Right lobe of liver (tissue), 6 donors: Measurements from ENCODE around the gene CLHC1. TPM values are rescaled to one million over a fixed set of nuclear protein-coding genes. Genes with fewer than 3 reads are reported as not detected.
"Not testable (repeated sequence)": the region's sequence is repeated elsewhere in the genome, so short reads cannot be mapped to it uniquely, and the experiment has no call there.

Source experiments
- ATAC-seq, 4 donors: fragments of 200-7000 bp; cut with Tn5 transposase; one replicate each; pipeline ENCODE4 v1.9.1; 2020; ENCODE audit warnings: mild to moderate bottlenecking in 4 of 4, moderate library complexity in 4 of 4
- DNase-seq, 3 donors: peaks; one replicate each; pipeline ENCODE4 v3.0.0-alpha.2; 2020
- H3K27ac ChIP-seq, 3 donors: fragments of 200-600 bp; one replicate each; pipeline ENCODE4 v1.8.0; 2022
- H3K27me3 ChIP-seq, 2 donors: fragments of 200-600 bp; one replicate each; pipeline ENCODE4 v1.8.0; 2022
- H3K36me3 ChIP-seq, 4 donors: fragments of 200-600 bp; sonication (generic) in 1 of 4; one replicate each; pipeline versions ENCODE4 v1.5.1 to v1.8.0; 2017 to 2022; ENCODE audit warnings: control low read depth in 1 of 4
- H3K4me1 ChIP-seq, 4 donors: fragments of 200-600 bp; sonication (generic) in 1 of 4; one replicate each; pipeline versions ENCODE4 v1.5.1 to v1.8.0; 2017 to 2022; ENCODE audit warnings: control low read depth in 1 of 4
- H3K4me3 ChIP-seq, 3 donors: fragments of 200-600 bp; one replicate each; pipeline ENCODE4 v1.8.0; 2022
- H3K9me3 ChIP-seq, 4 donors: fragments of 200-600 bp; sonication (generic) in 1 of 4; one replicate each; pipeline versions ENCODE4 v1.5.1 to v1.8.0; 2017 to 2022; ENCODE audit warnings: control low read depth in 1 of 4
- CTCF ChIP-seq, 4 donors: fragments of 200-600 bp in 3 of 4; fragments of 450-650 bp in 1 of 4; IDR thresholded peaks; one replicate each; pipeline versions ENCODE4 v1.5.1 to v1.8.0; 2016 to 2022; ENCODE audit warnings: antibody characterized with exemption in 4 of 4, mild to moderate bottlenecking in 2 of 4
- POLR2A ChIP-seq: fragments of 450-650 bp; IDR thresholded peaks from one replicate; pipeline ENCODE4 v1.6.1; 2017; ENCODE audit warnings: antibody characterized with exemption, mild to moderate bottlenecking
- WGBS: methylation state at CpG from one replicate; pipeline ENCODE4 v1.1.6; 2018; ENCODE audit warnings: low coverage, low lambda C conversion rate; ENCODE audit not compliant: insufficient coverage; ENCODE audit errors: missing lambda C conversion rate; 5-methylcytosine and 5-hydroxymethylcytosine counted together
- intact Hi-C, 2 donors: fragments of 100-400 bp; cut with DNase I; formaldehyde crosslinking; loops; one replicate each; pipeline versions ENCODE4 v1.11.2 to v1.14.1; 2022
- total RNA-seq, 6 experiments: library from RNA; depleted of rRNA in 2 of 6; stranded (reverse); fragments of >200 nt in 2 of 6; fragmentation: NEBNext Ultra II Directional in 3 of 6; extraction: Animal tissue kit (Norgen Biotek cat#: 25700) in 3 of 6; gene quantifications; one replicate each; pipeline versions ENCODE4 v1.1.0 to v1.2.4, GENCODE V29; 2016 to 2023
- donor health status: DM: no; HTN: yes; CAD: no.
- donor health status: DM: no; HTN: no; CAD: no.
- donor health status: DM: no; HTN: no; CAD: no.
- donor health status: DM: no; HTN: yes; CAD: no.
- donor health status: DM: no; HTN: yes; CAD: no.

CLHC1 gene
- total RNA-seq, 6 experiments from 2014 or later: 1.5 to 5.0 (median 3.7) TPM

- Histone ChIP-seq H3K9me3 (no peaks in the 10 kb centered on the region), H3K27ac (peak overlapping the region; percentile 71 to 85 (median 76)), H3K36me3 (peaks cover 0 to 21% (median 1%) of the 10 kb centered on the region in 4 donors), H3K4me3 (peak overlapping the region; percentile 51 to 81 (median 80)), H3K4me1 (peaks cover 0 to 11% (median 2%) of the 10 kb centered on the region in 4 donors), H3K27me3 (no peaks in the 10 kb centered on the region)
- DNase-seq: no peak
- ATAC-seq: peak in 2 of 4 donors; percentile 2 to 5
- TF ChIP-seq POLR2A (no peak), CTCF (IDR thresholded peaks at IDR 0.05) (no peak)
- 44% methylated on average over 7 of the region's 7 CpGs for WGBS
- intact Hi-C loops: no loop called here
Measured at GRCh38 chr2:55269645-55269990, 37.5 kb upstream of the CLHC1 start.

GRCh38 chr2:55268907-55269644 is 37.0 kb upstream of the CLHC1 start, which contains the start of gene MTIF2:
Gene MTIF2 (minus strand): TSS chr2:55269231. CDS start chr2:55263858, 5,373 bp downstream.
- TF ChIP-seq CTCF (IDR thresholded peaks at IDR 0.05) (peak; percentile 8 to 29 (median 14)), POLR2A (peak; percentile 79)
- peak; percentile 96 to 98 (median 97) for DNase-seq
- intact Hi-C loops: no loop called here
- peaks cover 0 to 11% (median 2%) of the 10 kb centered on the region in 4 donors for H3K4me1 ChIP-seq
- no peaks in the 10 kb centered on the region for H3K9me3 ChIP-seq
- H3K27ac ChIP-seq: peak within 1 kb of the TSS; percentile 71 to 85 (median 76)
- peak; percentile 99 to 100 (median 100) for ATAC-seq
- 0% methylated on average over 15 of the region's 43 CpGs for WGBS
- H3K4me3 ChIP-seq: peak within 1 kb of the TSS; percentile 51 to 81 (median 80)
- peaks cover 0 to 27% (median 3%) of the 10 kb centered on the region in 4 donors for H3K36me3 ChIP-seq
- no peaks in the 10 kb centered on the region for H3K27me3 ChIP-seq

GRCh38 chr2:55268288-55268906 is 36.3 kb upstream of the CLHC1 start:
- peak overlapping the region; percentile 51 to 81 (median 80) for H3K4me3 ChIP-seq
- TF ChIP-seq POLR2A (no peak), CTCF (IDR thresholded peaks at IDR 0.05) (no peak)
- intact Hi-C loops: no loop called here
- DNase-seq (no peak), ATAC-seq (peak in 1 of 4 donors; percentile 3)
- H3K27ac ChIP-seq: peak overlapping the region; percentile 71 to 85 (median 76)
- peaks cover 0 to 33% (median 5%) of the 10 kb centered on the region in 4 donors for H3K36me3 ChIP-seq
- H3K4me1 ChIP-seq: peaks cover 0 to 11% (median 2%) of the 10 kb centered on the region in 4 donors
- WGBS: 6% methylated on average over 13 of the region's 13 CpGs
- no peaks in the 10 kb centered on the region for H3K27me3 ChIP-seq
- no peaks in the 10 kb centered on the region for H3K9me3 ChIP-seq

GRCh38 chr2:55259586-55259985 is 27.5 kb upstream of the CLHC1 start:
- H3K27me3 ChIP-seq, DNase-seq, H3K4me1 ChIP-seq, H3K4me3 ChIP-seq, intact Hi-C loops, H3K9me3 ChIP-seq, H3K27ac ChIP-seq, ATAC-seq: not testable (repeated sequence)
- peaks cover 3 to 81% (median 24%) of the 10 kb centered on the region in 4 donors for H3K36me3 ChIP-seq
- 83% methylated on average over 2 of the region's 3 CpGs for WGBS

DNA sequence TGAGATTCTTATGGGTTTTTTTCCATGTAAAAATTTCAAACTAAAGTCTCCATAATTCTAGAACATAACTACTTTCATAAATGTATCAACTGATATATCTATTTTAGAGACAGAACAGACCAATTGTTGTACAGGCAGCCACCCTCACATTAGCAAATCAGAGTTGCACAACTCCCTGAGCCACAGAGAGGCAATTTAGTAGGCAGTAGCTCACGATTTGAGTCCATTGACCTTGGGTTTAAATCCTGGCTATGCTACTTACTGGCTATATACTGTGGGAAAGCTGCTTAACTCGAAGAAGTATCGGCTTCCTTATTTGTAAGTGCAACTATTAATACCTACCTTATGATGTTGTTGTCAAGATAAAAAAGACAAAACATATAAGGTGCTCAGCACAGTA is 20.7 kb upstream of the CLHC1 start:
- Histone ChIP-seq H3K36me3 (peaks cover 3 to 56% (median 15%) of the 10 kb centered on the region in 4 donors), H3K4me1 (no peaks in the 10 kb centered on the region), H3K27me3 (no peaks in the 10 kb centered on the region), H3K27ac (no peak overlapping the region), H3K4me3 (no peak overlapping the region), H3K9me3 (no peaks in the 10 kb centered on the region)
- ATAC-seq (peak in 2 of 4 donors; percentile 65 to 71), DNase-seq (no peak)
- intact Hi-C loops: no loop called here
- 60% methylated on average over 3 of the region's 3 CpGs for WGBS
- TF ChIP-seq CTCF (IDR thresholded peaks at IDR 0.05) (no peak), POLR2A (no peak)
